Bronchial epithelial cell (primary cell): ENCODE measurements around the gene ZNF521. TPM values are rescaled to one million over a fixed set of nuclear protein-coding genes. Genes with fewer than 3 reads are reported as not detected.

Experiments used
- DNase-seq: peaks from one replicate; pipeline ENCODE4 v3.0.0-alpha.2; 2010; ENCODE audit warnings: low read depth
- FAIRE-seq: peaks from 2 replicates; lab custom pipeline; 2011; peaks lifted over from hg19 to GRCh38; lab: Jason Lieb, UNC
- H3K27me3 ChIP-seq: 2 replicates; pipeline ENCODE4 v1.5.1; 2011; ENCODE audit warnings: low read length; ENCODE audit not compliant: control insufficient read depth, insufficient read depth
- H3K36me3 ChIP-seq: 2 replicates; pipeline ENCODE4 v1.5.1; 2011; ENCODE audit warnings: low read length; ENCODE audit not compliant: control insufficient read depth, insufficient read depth
- H3K4me3 ChIP-seq: 2 replicates; pipeline ENCODE4 v1.5.1; 2011; ENCODE audit warnings: mild to moderate bottlenecking, low read depth, low read length, control low read depth
- CTCF ChIP-seq: IDR thresholded peaks from 2 replicates; pipeline ENCODE4 v1.5.1; 2011; ENCODE audit warnings: mild to moderate bottlenecking, moderate library complexity, low read length, control low read depth, inconsistent platforms; ENCODE audit not compliant: insufficient read depth, severe bottlenecking
- total RNA-seq: library from RNA; depleted of rRNA; stranded (reverse); fragments of >200 nt; gene quantifications from 2 replicates; pipeline ENCODE4 v1.2.1, GENCODE V29; 2014

ZNF521 gene
- total RNA-seq, 1 donor from 2014 or later: 0.53 TPM

DNA sequence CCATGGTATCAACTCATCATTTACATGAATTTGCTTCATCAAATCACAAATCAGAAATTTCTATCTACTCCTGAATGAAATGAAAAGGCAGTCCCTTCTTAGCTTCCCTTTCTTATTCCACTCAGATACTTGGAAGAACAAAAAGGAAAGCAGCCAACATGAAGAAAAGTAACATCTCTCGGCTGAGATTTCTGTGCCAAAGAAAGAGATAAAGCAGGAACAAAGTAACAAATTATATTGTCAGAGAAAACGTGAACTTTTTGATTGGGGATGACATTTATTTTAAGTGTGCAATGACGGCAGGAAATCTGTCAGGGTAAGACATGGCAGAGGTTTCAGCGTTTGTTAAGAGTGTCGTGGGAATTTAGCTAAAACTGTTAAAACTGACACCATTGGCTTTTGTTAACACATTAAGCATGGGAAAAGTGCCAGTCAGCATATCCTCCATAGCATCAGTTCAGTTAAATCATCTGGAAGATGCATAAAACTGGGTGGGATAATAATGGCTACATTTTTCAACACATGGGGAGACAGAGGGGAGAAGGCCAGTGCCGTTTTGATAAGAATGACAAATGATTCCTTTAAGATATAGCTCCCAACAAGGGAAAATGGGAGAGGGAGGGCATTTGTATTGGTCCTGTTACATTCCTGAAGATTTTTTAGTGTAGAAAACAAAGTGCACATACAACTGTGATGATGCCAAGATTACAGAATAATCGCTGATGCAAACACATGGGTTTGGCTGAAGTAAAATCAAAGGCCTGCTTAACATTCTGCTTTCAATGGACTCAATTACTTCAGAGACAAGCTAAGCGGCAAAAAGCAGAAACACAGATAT lies 211.6 kb downstream of the ZNF521 start:
- no peak for FAIRE-seq
- DNase-seq: no peak
- Histone ChIP-seq H3K36me3 (no peaks in the 10 kb centered on the region), H3K27me3 (no peaks in the 10 kb centered on the region), H3K4me3 (no peak overlapping the region)
- TF ChIP-seq CTCF: no peak

DNA sequence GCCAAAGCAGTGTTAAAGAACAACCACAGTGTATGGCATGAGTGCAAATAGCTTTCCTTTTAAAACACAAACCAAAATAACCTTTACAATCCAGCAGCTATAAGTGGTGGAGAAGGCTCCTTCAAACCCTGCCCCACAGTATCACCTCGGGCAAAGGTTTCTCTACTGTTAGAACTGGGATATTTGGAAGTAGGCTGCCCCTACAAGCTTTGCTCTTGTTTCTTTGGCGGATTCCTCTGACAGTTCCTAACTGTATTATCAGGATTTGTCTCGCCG lies 214.8 kb downstream of the ZNF521 start:
- FAIRE-seq (no peak), DNase-seq (no peak)
- no peaks in the 10 kb centered on the region for H3K36me3 ChIP-seq
- no peak overlapping the region for H3K4me3 ChIP-seq
- TF ChIP-seq CTCF: no peak
- no peaks in the 10 kb centered on the region for H3K27me3 ChIP-seq

GRCh38 chr18:25136416-25137196 lies 215.4 kb downstream of the ZNF521 start:
- no peak for TF ChIP-seq CTCF
- DNase-seq (no peak), FAIRE-seq (no peak)
- H3K4me3 ChIP-seq: no peak overlapping the region
- H3K36me3 ChIP-seq: no peaks in the 10 kb centered on the region
- no peaks in the 10 kb centered on the region for H3K27me3 ChIP-seq

GRCh38 chr18:25134861-25135260 lies 217.1 kb downstream of the ZNF521 start:
- H3K27me3 ChIP-seq: no peaks in the 10 kb centered on the region
- DNase-seq (no peak), FAIRE-seq (no peak)
- no peaks in the 10 kb centered on the region for H3K36me3 ChIP-seq
- H3K4me3 ChIP-seq: no peak overlapping the region
- TF ChIP-seq CTCF: no peak

GRCh38 chr18:25133879-25134278 lies 218.1 kb downstream of the ZNF521 start:
- Histone ChIP-seq H3K36me3 (no peaks in the 10 kb centered on the region), H3K4me3 (no peak overlapping the region), H3K27me3 (no peaks in the 10 kb centered on the region)
- FAIRE-seq: no peak
- DNase-seq: no peak
- no peak for TF ChIP-seq CTCF
